Left renal pelvis (tissue), 4 donors: Measurements from ENCODE around the gene SRSF8. TPM values are rescaled to one million over a fixed set of nuclear protein-coding genes. Genes with fewer than 3 reads are reported as not detected.

Experiments used
- DNase-seq, 4 donors: peaks; one replicate each; pipeline ENCODE4 v3.0.0-alpha.2; 2013; ENCODE audit warnings: low read depth in 4 of 4, low spot score in 3 of 4
- polyA plus RNA-seq, 4 donors: library from polyadenylated mRNA; unstranded; fragments of 120-200 nt; gene quantifications; one replicate each; pipeline ENCODE4 v1.2.1, GENCODE V29; 2013; ENCODE audit not compliant: insufficient read length in 4 of 4

Gene SRSF8
- polyA plus RNA-seq, 4 donors = 52.9 to 76.9 (median 63.0) TPM

- peak in 1 of 4 donors; percentile 52 for DNase-seq
Measured at GRCh38 chr11:95067841-95068219, 1.1 kb downstream of the SRSF8 start.

- DNase-seq = peak in 3 of 4 donors; percentile 84 to 89 (median 87)
Measured at GRCh38 chr11:95068549-95068948, 1.8 kb downstream of the SRSF8 start.

GRCh38 chr11:95070471-95070870, 3.8 kb downstream of the SRSF8 start:
- no peak for DNase-seq

GRCh38 chr11:95072948-95073347, 6.2 kb downstream of the SRSF8 start:
- no peak for DNase-seq

- no peak for DNase-seq
Measured at GRCh38 chr11:95074792-95075563, 8.3 kb downstream of the SRSF8 start.

- no peak for DNase-seq
Measured at GRCh38 chr11:95076416-95076815, 9.7 kb downstream of the SRSF8 start.

- no peak for DNase-seq
Measured at GRCh38 chr11:95076981-95077380, 10.3 kb downstream of the SRSF8 start.

- no peak for DNase-seq
Measured at GRCh38 chr11:95078526-95078925, 11.8 kb downstream of the SRSF8 start.

- DNase-seq = no peak
Measured at GRCh38 chr11:95081010-95081409, 14.3 kb downstream of the SRSF8 start.

GRCh38 chr11:95081412-95081811, 14.7 kb downstream of the SRSF8 start:
- peak in 1 of 4 donors; percentile 31 for DNase-seq

GRCh38 chr11:95082576-95083001, 15.9 kb downstream of the SRSF8 start:
- DNase-seq = no peak

- no peak for DNase-seq
Measured at GRCh38 chr11:95084509-95084908, 17.8 kb downstream of the SRSF8 start.

- no peak for DNase-seq
Measured at GRCh38 chr11:95085117-95085816, 18.5 kb downstream of the SRSF8 start.

- no peak for DNase-seq
Measured at GRCh38 chr11:95086151-95086550, 19.4 kb downstream of the SRSF8 start.

- no peak for DNase-seq
Measured at GRCh38 chr11:95086836-95087570, 20.3 kb downstream of the SRSF8 start.

- DNase-seq = no peak
Measured at GRCh38 chr11:95088946-95089619, 22.4 kb downstream of the SRSF8 start.

- peak in 1 of 4 donors; percentile 70 for DNase-seq
Measured at GRCh38 chr11:95089620-95090542, 23.2 kb downstream of the SRSF8 start, which contains the start of gene ENDOD1. Gene ENDOD1, plus strand, starts transcription at chr11:95089846. Its CDS starts 82 bp downstream, at chr11:95089928.

GRCh38 chr11:95091663-95092180, 25.0 kb downstream of the SRSF8 start:
- no peak for DNase-seq
